Measurements from ENCODE around the gene SGMS1. TPM values are rescaled to one million over a fixed set of nuclear protein-coding genes. Genes with fewer than 3 reads are reported as not detected.
"Not testable (repeated sequence)": the region's sequence is repeated elsewhere in the genome, so short reads cannot be mapped to it uniquely, and the experiment has no call there.

Gene SGMS1
- polyA plus RNA-seq, 2 of the 4 experiments (the other 2 are of a cell fraction): 22.7 to 28.2 TPM

GRCh38 chr10:50358411-50358810 lies 265.3 kb downstream of the SGMS1 start:
- WGBS (ENCODE audit: missing lambda C conversion rate): 82% methylated on average over 2 of the region's 2 CpGs
- DNase-seq (ENCODE audit: low read depth in 1 of 2, low spot score in 1 of 2) (no peak), FAIRE-seq (no peak), ATAC-seq (no peak)
- no peaks in the 10 kb centered on the region for H3K9me3 ChIP-seq
- TF ChIP-seq MAX (IDR thresholded peaks at IDR 0.05) (no peak), REST (IDR thresholded peaks at IDR 0.05) (no peak), MAFK (IDR thresholded peaks at IDR 0.05; ENCODE audit: partially characterized antibody) (no peak), FOSB (CRISPR knock-in tag; IDR thresholded peaks at IDR 0.05) (no peak), KDM5A (IDR thresholded peaks at IDR 0.05) (no peak), RARB (CRISPR knock-in tag; IDR thresholded peaks at IDR 0.05) (no peak), TP53 (CRISPR knock-in tag; IDR thresholded peaks at IDR 0.05) (no peak), ZNF302 (CRISPR knock-in tag; IDR thresholded peaks at IDR 0.05) (no peak), NFE2L2 (conservative IDR thresholded peaks at IDR 0.05; ENCODE audit: low read length) (no peak), MYC (IDR thresholded peaks at IDR 0.05; ENCODE audit: borderline replicate concordance, low read length) (no peak), CHD2 (IDR thresholded peaks at IDR 0.05; ENCODE audit: low read length, partially characterized antibody) (no peak), HMGXB4 (CRISPR knock-in tag; IDR thresholded peaks at IDR 0.05; ENCODE audit: borderline replicate concordance) (no peak), KDM1A (IDR thresholded peaks at IDR 0.05; ENCODE audit: low read depth) (no peak)
- H3K4me3 ChIP-seq: no peak overlapping the region
- H3K27ac ChIP-seq: no peak overlapping the region
- H3K4me2 ChIP-seq: no peak overlapping the region
- POLR2A ChIA-PET: no interaction called here
- H3K4me1 ChIP-seq: peaks cover 14% of the 10 kb centered on the region; the same call in 2 of the 3 replicates
- CTCF ChIA-PET: interaction anchor here (0.9 to 1.0 kb wide), 2 partner anchors 10 to 62 kb away, joined by 3 to 4 read pairs; no protein-coding TSS in a partner anchor

- H3K9me3 ChIP-seq; FAIRE-seq; H3K27ac ChIP-seq; CTCF ChIA-PET; H3K4me2 ChIP-seq; DNase-seq (ENCODE audit: low read depth in 1 of 2, low spot score in 1 of 2); ATAC-seq; H3K4me3 ChIP-seq; POLR2A ChIA-PET: not testable (repeated sequence)
- H3K4me1 ChIP-seq: peaks cover 14% of the 10 kb centered on the region; the same call in 2 of the 3 replicates
- 81% methylated on average over 1 of the region's 1 CpG for WGBS (ENCODE audit: missing lambda C conversion rate)
Observed at GRCh38 chr10:50356481-50356832, 267.3 kb downstream of the SGMS1 start.

GRCh38 chr10:50355693-50356480 lies 267.9 kb downstream of the SGMS1 start:
- H3K9me3 ChIP-seq; POLR2A ChIA-PET; FAIRE-seq; DNase-seq (ENCODE audit: low read depth in 1 of 2, low spot score in 1 of 2); H3K4me2 ChIP-seq; CTCF ChIA-PET; ATAC-seq; H3K4me3 ChIP-seq: not testable (repeated sequence)
- H3K4me1 ChIP-seq: peaks cover 14% of the 10 kb centered on the region; the same call in 2 of the 3 replicates
- TF ChIP-seq MAFK (IDR thresholded peaks at IDR 0.05; ENCODE audit: partially characterized antibody): peak; percentile 57
- 94% methylated on average over 26 of the region's 33 CpGs for WGBS (ENCODE audit: missing lambda C conversion rate)
- H3K27ac ChIP-seq: peak overlapping the region in 1 of 2 experiments; percentile 31; a peak in 1 of 6 replicates

All from A549 (cell line).